Neuronal stem cell (in vitro differentiated cells): ENCODE data around the gene ABO.

Source experiments
- DNase-seq: peaks from one replicate; pipeline ENCODE4 v3.0.0-alpha.2; 2013; ENCODE audit warnings: low spot score
- H2AFZ ChIP-seq: one replicate; pipeline ENCODE4 v1.6.1; 2013; ENCODE audit warnings: mild to moderate bottlenecking, low read length, inconsistent platforms
- H2AK5ac ChIP-seq: 2 replicates; pipeline ENCODE4 v1.6.1; 2013; ENCODE audit warnings: low read depth, mild to moderate bottlenecking, inconsistent platforms, low read length, moderate library complexity, mixed read lengths
- H2BK120ac ChIP-seq: 2 replicates; pipeline ENCODE4 v1.6.1; 2013; ENCODE audit warnings: low read depth, mild to moderate bottlenecking, inconsistent platforms, low read length, moderate library complexity, mixed read lengths
- H2BK12ac ChIP-seq: one replicate; pipeline ENCODE4 v1.6.1; 2013; ENCODE audit warnings: low read length, inconsistent platforms
- H2BK15ac ChIP-seq: 2 replicates; pipeline ENCODE4 v1.6.1; 2013; ENCODE audit warnings: mild to moderate bottlenecking, low read length, inconsistent platforms, mixed read lengths
- H2BK5ac ChIP-seq: one replicate; pipeline ENCODE4 v1.6.1; 2013; ENCODE audit warnings: inconsistent platforms, mild to moderate bottlenecking, low read length, moderate library complexity
- H3K14ac ChIP-seq: one replicate; pipeline ENCODE4 v1.6.1; 2013; ENCODE audit warnings: low read length, inconsistent platforms
- H3K18ac ChIP-seq: 2 replicates; pipeline ENCODE4 v1.6.1; 2013; ENCODE audit warnings: low read length, inconsistent platforms
- H3K23ac ChIP-seq: 2 replicates; pipeline ENCODE4 v1.6.1; 2013; ENCODE audit warnings: low read depth, mild to moderate bottlenecking, mixed read lengths, low read length, inconsistent platforms; ENCODE audit not compliant: poor library complexity
- H3K27ac ChIP-seq: replicated peaks from 3 replicates; pipeline ENCODE4 v1.5.1; 2013; ENCODE audit warnings: low read length, inconsistent platforms
- H3K27me3 ChIP-seq, 3 experiments: 2 replicates each; pipeline ENCODE4 v1.6.1; 2013; ENCODE audit warnings: low read length in 3 of 3, mild to moderate bottlenecking in 2 of 3, inconsistent platforms in 1 of 3, low read depth in 1 of 3, mixed read lengths in 1 of 3, moderate library complexity in 1 of 3; ENCODE audit not compliant: control insufficient read depth in 3 of 3, insufficient read depth in 3 of 3
- H3K36me3 ChIP-seq, 2 donors: replicated peaks in 1 of 2; 2 replicates each; pipeline ENCODE4 v1.6.1; 2013; ENCODE audit warnings: low read length in 2 of 2; ENCODE audit not compliant: control insufficient read depth in 2 of 2, insufficient read depth in 2 of 2
- H3K4ac ChIP-seq: 2 replicates; pipeline ENCODE4 v1.6.1; 2013; ENCODE audit warnings: inconsistent platforms, mild to moderate bottlenecking, low read length, moderate library complexity
- H3K4me1 ChIP-seq, 2 donors: 1 replicate in 1 of 2; 2 replicates in 1 of 2; pipeline ENCODE4 v1.6.1; 2013; ENCODE audit warnings: low read length in 2 of 2, low read depth in 1 of 2; ENCODE audit not compliant: control insufficient read depth in 2 of 2, insufficient read depth in 1 of 2
- H3K4me2 ChIP-seq: one replicate; pipeline ENCODE4 v1.6.1; 2013; ENCODE audit warnings: mild to moderate bottlenecking, low read length, inconsistent platforms; ENCODE audit not compliant: insufficient read depth, poor library complexity, severe bottlenecking
- H3K4me3 ChIP-seq, 2 donors: 2 replicates each; pipeline ENCODE4 v1.5.1; 2013; ENCODE audit warnings: low read length in 2 of 2, mild to moderate bottlenecking in 2 of 2, inconsistent platforms in 1 of 2, moderate library complexity in 1 of 2
- H3K79me1 ChIP-seq: one replicate; pipeline ENCODE4 v1.6.1; 2013; ENCODE audit warnings: low read depth, mild to moderate bottlenecking, inconsistent platforms, low read length, moderate library complexity
- H3K9ac ChIP-seq: one replicate; pipeline ENCODE4 v1.6.1; 2013; ENCODE audit warnings: mild to moderate bottlenecking, low read depth, low read length, inconsistent platforms; ENCODE audit not compliant: poor library complexity
- H3K9me3 ChIP-seq, 2 donors: replicated peaks in 1 of 2; 2 replicates each; pipeline versions ENCODE3 to v1.6.1; 2013; ENCODE audit warnings: low read length in 2 of 2, mild to moderate bottlenecking in 2 of 2, inconsistent platforms in 1 of 2, low read depth in 1 of 2, mixed read lengths in 1 of 2, moderate library complexity in 1 of 2; ENCODE audit not compliant: control insufficient read depth in 2 of 2, insufficient read depth in 1 of 2
- H4K8ac ChIP-seq: one replicate; pipeline ENCODE4 v1.6.1; 2013; ENCODE audit warnings: low read depth, mild to moderate bottlenecking, inconsistent platforms, low read length, moderate library complexity
- H4K91ac ChIP-seq: one replicate; pipeline ENCODE4 v1.6.1; 2013; ENCODE audit warnings: low read length, low read depth, mild to moderate bottlenecking, inconsistent platforms; ENCODE audit not compliant: poor library complexity
- WGBS, 2 donors: extraction: QIAGEN DNeasy Blood & Tissue Kit; methylation state at CpG; one replicate each; pipeline ENCODE4 v1.1.7; 2013; ENCODE audit warnings: missing lambda C conversion rate in 2 of 2, mixed read lengths in 1 of 2; ENCODE audit not compliant: insufficient read length in 2 of 2, insufficient replicate concordance in 1 of 2; ENCODE audit errors: extremely low coverage in 2 of 2; 5-methylcytosine and 5-hydroxymethylcytosine counted together

ABO gene

GRCh38 chr9:133304477-133305377 is 29.7 kb upstream of the ABO start:
- no peak overlapping the region for H2BK12ac ChIP-seq
- no peak overlapping the region for H3K4me2 ChIP-seq
- no peak overlapping the region for H3K18ac ChIP-seq
- H3K4ac ChIP-seq, result no peak overlapping the region
- H2AFZ ChIP-seq, result peak overlapping the region; percentile 49
- H3K27ac ChIP-seq, result no peak overlapping the region
- H3K4me3 ChIP-seq, result no peak overlapping the region
- H3K23ac ChIP-seq, result no peak overlapping the region
- H2BK5ac ChIP-seq, result no peak overlapping the region
- H3K36me3 ChIP-seq, result no peaks in the 10 kb centered on the region
- H3K14ac ChIP-seq, result no peak overlapping the region
- H2AK5ac ChIP-seq, result peak overlapping the region; percentile 24
- H2BK15ac ChIP-seq, result no peak overlapping the region
- peaks cover 0 to 1% of the 10 kb centered on the region in 2 donors for H3K4me1 ChIP-seq
- H3K9ac ChIP-seq, result no peak overlapping the region
- DNase-seq, result no peak
- no peak overlapping the region for H4K91ac ChIP-seq
- H3K79me1 ChIP-seq, result no peaks in the 10 kb centered on the region
- no peak overlapping the region for H2BK120ac ChIP-seq
- WGBS, 2 donors, result no CpG with 5 or more reads among the region's 38 CpGs
- H3K27me3 ChIP-seq, result peaks cover 0 to 21% (median 2%) of the 10 kb centered on the region in 3 experiments
- H3K9me3 ChIP-seq, result peaks cover 2 to 4% of the 10 kb centered on the region in 2 donors
- no peak overlapping the region for H4K8ac ChIP-seq

GRCh38 chr9:133304158-133304470 is 29.1 kb upstream of the ABO start:
- Histone ChIP-seq H3K18ac (no peak overlapping the region), H3K23ac (no peak overlapping the region), H3K4me2 (no peak overlapping the region), H3K4me3 (no peak overlapping the region), H3K79me1 (no peaks in the 10 kb centered on the region), H3K27me3 (peaks cover 0 to 21% (median 2%) of the 10 kb centered on the region in 3 experiments), H3K36me3 (no peaks in the 10 kb centered on the region), H3K9me3 (peaks cover 0 to 3% of the 10 kb centered on the region in 2 donors), H3K4me1 (peaks cover 0 to 1% of the 10 kb centered on the region in 2 donors), H2BK15ac (no peak overlapping the region), H3K14ac (no peak overlapping the region), H3K27ac (no peak overlapping the region), H4K91ac (no peak overlapping the region), H2AK5ac (no peak overlapping the region), H2BK12ac (no peak overlapping the region), H2AFZ (peak overlapping the region; percentile 49), H2BK120ac (no peak overlapping the region), H3K4ac (no peak overlapping the region), H3K9ac (no peak overlapping the region), H4K8ac (no peak overlapping the region), H2BK5ac (no peak overlapping the region)
- WGBS, 2 donors, result no CpG with 5 or more reads among the region's 13 CpGs
- DNase-seq, result no peak

- Histone ChIP-seq H2BK5ac (no peak overlapping the region), H3K4me3 (no peak overlapping the region), H3K23ac (no peak overlapping the region), H2BK120ac (no peak overlapping the region), H3K9me3 (peaks cover 0 to 3% of the 10 kb centered on the region in 2 donors), H4K91ac (no peak overlapping the region), H3K9ac (no peak overlapping the region), H3K4me2 (no peak overlapping the region), H2BK12ac (no peak overlapping the region), H2BK15ac (no peak overlapping the region), H3K27me3 (peaks cover 0 to 21% (median 2%) of the 10 kb centered on the region in 3 experiments), H3K27ac (no peak overlapping the region), H3K4ac (no peak overlapping the region), H3K4me1 (peaks cover 0 to 1% of the 10 kb centered on the region in 2 donors), H2AK5ac (no peak overlapping the region), H3K79me1 (no peaks in the 10 kb centered on the region), H3K18ac (peak overlapping the region; percentile 13), H4K8ac (no peak overlapping the region), H2AFZ (peak overlapping the region; percentile 49), H3K36me3 (no peaks in the 10 kb centered on the region), H3K14ac (no peak overlapping the region)
- DNase-seq, result no peak
- WGBS, 2 donors, result no CpG with 5 or more reads among the region's 26 CpGs
Measured at GRCh38 chr9:133303266-133304157, 28.5 kb upstream of the ABO start.
